ENCODE results near the gene PIK3C2G.

Gene PIK3C2G

DNA sequence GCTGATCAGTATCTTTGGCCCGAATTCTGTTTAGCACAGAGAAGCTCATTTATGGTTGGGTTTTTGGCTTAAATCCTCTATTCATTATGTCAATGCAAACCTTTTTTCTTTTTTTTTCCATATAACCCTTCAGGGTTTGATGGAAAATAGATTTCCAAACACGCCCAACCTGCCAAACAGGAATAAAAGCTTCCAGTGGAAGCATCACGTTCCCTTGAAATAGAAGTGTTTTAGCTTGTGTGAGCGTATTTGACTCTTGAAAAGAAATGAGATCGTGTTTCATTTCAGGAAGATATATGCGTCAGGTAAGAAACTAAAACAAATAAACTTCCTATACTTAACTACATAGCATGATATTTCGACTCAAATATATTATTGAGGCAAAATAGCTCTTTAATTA, at the start of gene PIK3C2G:
PIK3C2G (plus strand) TSS at position 246 of the 400 bp plus-strand sequence. CDS start 20,564 bp downstream, outside the sequence.
- no peak for ATAC-seq
- TF ChIP-seq, protein P1, sequence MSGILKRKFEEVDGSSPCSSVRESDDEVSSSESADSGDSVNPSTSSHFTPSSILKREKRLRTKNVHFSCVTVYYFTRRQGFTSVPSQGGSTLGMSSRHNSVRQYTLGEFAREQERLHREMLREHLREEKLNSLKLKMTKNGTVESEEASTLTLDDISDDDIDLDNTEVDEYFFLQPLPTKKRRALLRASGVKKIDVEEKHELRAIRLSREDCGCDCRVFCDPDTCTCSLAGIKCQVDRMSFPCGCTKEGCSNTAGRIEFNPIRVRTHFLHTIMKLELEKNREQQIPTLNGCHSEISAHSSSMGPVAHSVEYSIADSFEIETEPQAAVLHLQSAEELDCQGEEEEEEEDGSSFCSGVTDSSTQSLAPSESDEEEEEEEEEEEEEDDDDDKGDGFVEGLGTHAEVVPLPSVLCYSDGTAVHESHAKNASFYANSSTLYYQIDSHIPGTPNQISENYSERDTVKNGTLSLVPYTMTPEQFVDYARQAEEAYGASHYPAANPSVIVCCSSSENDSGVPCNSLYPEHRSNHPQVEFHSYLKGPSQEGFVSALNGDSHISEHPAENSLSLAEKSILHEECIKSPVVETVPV (CRISPR knock-in tag; IDR thresholded peaks at IDR 0.05): no peak
- TF ChIP-seq, protein P2, sequence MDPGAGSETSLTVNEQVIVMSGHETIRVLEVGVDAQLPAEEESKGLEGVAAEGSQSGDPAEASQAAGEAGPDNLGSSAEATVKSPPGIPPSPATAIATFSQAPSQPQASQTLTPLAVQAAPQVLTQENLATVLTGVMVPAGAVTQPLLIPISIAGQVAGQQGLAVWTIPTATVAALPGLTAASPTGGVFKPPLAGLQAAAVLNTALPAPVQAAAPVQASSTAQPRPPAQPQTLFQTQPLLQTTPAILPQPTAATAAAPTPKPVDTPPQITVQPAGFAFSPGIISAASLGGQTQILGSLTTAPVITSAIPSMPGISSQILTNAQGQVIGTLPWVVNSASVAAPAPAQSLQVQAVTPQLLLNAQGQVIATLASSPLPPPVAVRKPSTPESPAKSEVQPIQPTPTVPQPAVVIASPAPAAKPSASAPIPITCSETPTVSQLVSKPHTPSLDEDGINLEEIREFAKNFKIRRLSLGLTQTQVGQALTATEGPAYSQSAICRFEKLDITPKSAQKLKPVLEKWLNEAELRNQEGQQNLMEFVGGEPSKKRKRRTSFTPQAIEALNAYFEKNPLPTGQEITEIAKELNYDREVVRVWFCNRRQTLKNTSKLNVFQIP (CRISPR knock-in tag; IDR thresholded peaks at IDR 0.05; ENCODE audit: borderline replicate concordance, low read depth): no peak
- no peak for TF ChIP-seq ISL1 (CRISPR knock-in tag; IDR thresholded peaks at IDR 0.05)
- TF ChIP-seq TCF4 (CRISPR knock-in tag; IDR thresholded peaks at IDR 0.05; ENCODE audit: borderline replicate concordance): no peak
- TF ChIP-seq TOX (CRISPR knock-in tag; IDR thresholded peaks at IDR 0.05; ENCODE audit: borderline replicate concordance): no peak
- TF ChIP-seq ZFP30 (CRISPR knock-in tag; IDR thresholded peaks at IDR 0.05): no peak
- no peak for TF ChIP-seq ARNTL (CRISPR knock-in tag; IDR thresholded peaks at IDR 0.05; ENCODE audit: borderline replicate concordance, low read depth)
- TF ChIP-seq, protein P3, sequence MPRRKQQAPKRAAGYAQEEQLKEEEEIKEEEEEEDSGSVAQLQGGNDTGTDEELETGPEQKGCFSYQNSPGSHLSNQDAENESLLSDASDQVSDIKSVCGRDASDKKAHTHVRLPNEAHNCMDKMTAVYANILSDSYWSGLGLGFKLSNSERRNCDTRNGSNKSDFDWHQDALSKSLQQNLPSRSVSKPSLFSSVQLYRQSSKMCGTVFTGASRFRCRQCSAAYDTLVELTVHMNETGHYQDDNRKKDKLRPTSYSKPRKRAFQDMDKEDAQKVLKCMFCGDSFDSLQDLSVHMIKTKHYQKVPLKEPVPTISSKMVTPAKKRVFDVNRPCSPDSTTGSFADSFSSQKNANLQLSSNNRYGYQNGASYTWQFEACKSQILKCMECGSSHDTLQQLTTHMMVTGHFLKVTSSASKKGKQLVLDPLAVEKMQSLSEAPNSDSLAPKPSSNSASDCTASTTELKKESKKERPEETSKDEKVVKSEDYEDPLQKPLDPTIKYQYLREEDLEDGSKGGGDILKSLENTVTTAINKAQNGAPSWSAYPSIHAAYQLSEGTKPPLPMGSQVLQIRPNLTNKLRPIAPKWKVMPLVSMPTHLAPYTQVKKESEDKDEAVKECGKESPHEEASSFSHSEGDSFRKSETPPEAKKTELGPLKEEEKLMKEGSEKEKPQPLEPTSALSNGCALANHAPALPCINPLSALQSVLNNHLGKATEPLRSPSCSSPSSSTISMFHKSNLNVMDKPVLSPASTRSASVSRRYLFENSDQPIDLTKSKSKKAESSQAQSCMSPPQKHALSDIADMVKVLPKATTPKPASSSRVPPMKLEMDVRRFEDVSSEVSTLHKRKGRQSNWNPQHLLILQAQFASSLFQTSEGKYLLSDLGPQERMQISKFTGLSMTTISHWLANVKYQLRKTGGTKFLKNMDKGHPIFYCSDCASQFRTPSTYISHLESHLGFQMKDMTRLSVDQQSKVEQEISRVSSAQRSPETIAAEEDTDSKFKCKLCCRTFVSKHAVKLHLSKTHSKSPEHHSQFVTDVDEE (CRISPR knock-in tag; IDR thresholded peaks at IDR 0.05): no peak
- no peak for TF ChIP-seq ESRRG (CRISPR knock-in tag; IDR thresholded peaks at IDR 0.05)
- no peak for TF ChIP-seq ZNF565 (CRISPR knock-in tag; conservative IDR thresholded peaks at IDR 0.05; ENCODE audit: low read depth)
- no peak for TF ChIP-seq GLIS3 (CRISPR knock-in tag; IDR thresholded peaks at IDR 0.05)
- no peak for TF ChIP-seq SNAI2 (CRISPR knock-in tag; IDR thresholded peaks at IDR 0.05)
- TF ChIP-seq OSR1 (CRISPR knock-in tag; IDR thresholded peaks at IDR 0.05): no peak
- no peak for TF ChIP-seq RARB (CRISPR knock-in tag; IDR thresholded peaks at IDR 0.05)
- TF ChIP-seq ZFP3 (CRISPR knock-in tag; IDR thresholded peaks at IDR 0.05): no peak
- TF ChIP-seq BACH2 (CRISPR knock-in tag; IDR thresholded peaks at IDR 0.05; ENCODE audit: borderline replicate concordance): no peak
- no peak for TF ChIP-seq PPARA (CRISPR knock-in tag; IDR thresholded peaks at IDR 0.05; ENCODE audit: borderline replicate concordance)
- TF ChIP-seq ZNF8 (CRISPR knock-in tag; IDR thresholded peaks at IDR 0.05): no peak
- no peak for TF ChIP-seq ZNF70 (CRISPR knock-in tag; IDR thresholded peaks at IDR 0.05)

DNA sequence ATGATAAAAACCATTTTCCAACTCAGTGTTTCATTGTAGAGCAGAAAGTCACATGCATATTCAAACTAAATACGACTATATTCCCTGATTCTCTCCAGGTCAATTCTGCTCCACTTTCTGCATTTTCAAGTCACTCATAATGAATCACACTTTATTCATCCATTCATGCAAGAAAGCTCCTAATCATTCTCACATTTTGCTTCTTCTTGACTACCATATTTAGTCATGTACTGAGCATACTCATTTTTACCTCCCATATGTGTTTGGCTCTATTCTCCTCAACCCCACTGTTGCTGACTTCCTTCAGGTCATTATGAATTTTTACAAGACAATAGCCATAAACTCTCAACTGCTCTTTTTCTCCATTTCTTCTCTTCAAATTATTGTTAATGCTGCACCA, 43.4 kb upstream of the PIK3C2G start:
- TF ChIP-seq ZNF565 (CRISPR knock-in tag; conservative IDR thresholded peaks at IDR 0.05; ENCODE audit: low read depth) (no peak), ARNTL (CRISPR knock-in tag; IDR thresholded peaks at IDR 0.05; ENCODE audit: borderline replicate concordance, low read depth) (no peak), ISL1 (CRISPR knock-in tag; IDR thresholded peaks at IDR 0.05) (no peak), TCF4 (CRISPR knock-in tag; IDR thresholded peaks at IDR 0.05; ENCODE audit: borderline replicate concordance) (no peak), ESRRG (CRISPR knock-in tag; IDR thresholded peaks at IDR 0.05) (no peak)
- TF ChIP-seq, protein P2 (CRISPR knock-in tag; IDR thresholded peaks at IDR 0.05; ENCODE audit: borderline replicate concordance, low read depth): no peak
- no peak for ATAC-seq

GRCh38 chr12:18221726-18222125, 39.6 kb upstream of the PIK3C2G start:
- ATAC-seq: no peak
- TF ChIP-seq TOX (CRISPR knock-in tag; IDR thresholded peaks at IDR 0.05; ENCODE audit: borderline replicate concordance): no peak
- no peak for TF ChIP-seq ZFP30 (CRISPR knock-in tag; IDR thresholded peaks at IDR 0.05)
- TF ChIP-seq ZFP3 (CRISPR knock-in tag; IDR thresholded peaks at IDR 0.05): no peak
- no peak for TF ChIP-seq GLIS3 (CRISPR knock-in tag; IDR thresholded peaks at IDR 0.05)
- TF ChIP-seq, protein P3 (CRISPR knock-in tag; IDR thresholded peaks at IDR 0.05): no peak
- TF ChIP-seq, protein P4, sequence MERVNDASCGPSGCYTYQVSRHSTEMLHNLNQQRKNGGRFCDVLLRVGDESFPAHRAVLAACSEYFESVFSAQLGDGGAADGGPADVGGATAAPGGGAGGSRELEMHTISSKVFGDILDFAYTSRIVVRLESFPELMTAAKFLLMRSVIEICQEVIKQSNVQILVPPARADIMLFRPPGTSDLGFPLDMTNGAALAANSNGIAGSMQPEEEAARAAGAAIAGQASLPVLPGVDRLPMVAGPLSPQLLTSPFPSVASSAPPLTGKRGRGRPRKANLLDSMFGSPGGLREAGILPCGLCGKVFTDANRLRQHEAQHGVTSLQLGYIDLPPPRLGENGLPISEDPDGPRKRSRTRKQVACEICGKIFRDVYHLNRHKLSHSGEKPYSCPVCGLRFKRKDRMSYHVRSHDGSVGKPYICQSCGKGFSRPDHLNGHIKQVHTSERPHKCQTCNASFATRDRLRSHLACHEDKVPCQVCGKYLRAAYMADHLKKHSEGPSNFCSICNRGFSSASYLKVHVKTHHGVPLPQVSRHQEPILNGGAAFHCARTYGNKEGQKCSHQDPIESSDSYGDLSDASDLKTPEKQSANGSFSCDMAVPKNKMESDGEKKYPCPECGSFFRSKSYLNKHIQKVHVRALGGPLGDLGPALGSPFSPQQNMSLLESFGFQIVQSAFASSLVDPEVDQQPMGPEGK (CRISPR knock-in tag; IDR thresholded peaks at IDR 0.05; ENCODE audit: borderline replicate concordance): no peak
- no peak for TF ChIP-seq SNAI2 (CRISPR knock-in tag; IDR thresholded peaks at IDR 0.05)
- TF ChIP-seq, protein P2 (CRISPR knock-in tag; IDR thresholded peaks at IDR 0.05; ENCODE audit: borderline replicate concordance, low read depth): no peak
- no peak for TF ChIP-seq PPARA (CRISPR knock-in tag; IDR thresholded peaks at IDR 0.05; ENCODE audit: borderline replicate concordance)
- TF ChIP-seq RARB (CRISPR knock-in tag; IDR thresholded peaks at IDR 0.05): no peak
- TF ChIP-seq OSR1 (CRISPR knock-in tag; IDR thresholded peaks at IDR 0.05): no peak
- no peak for TF ChIP-seq ZC3H10 (CRISPR knock-in tag; IDR thresholded peaks at IDR 0.05)
- no peak for TF ChIP-seq ZNF565 (CRISPR knock-in tag; conservative IDR thresholded peaks at IDR 0.05; ENCODE audit: low read depth)

Data from SK-N-SH treated with all-trans-retinoic acid at 6 μM for 48 hours (cell line).